Loucy (cell line): ENCODE data around the gene RPA3.

Experiments used
- H2AFZ ChIP-seq: fragments of 200-600 bp; sonication (generic); 2 replicates; pipeline ENCODE4 v1.6.0; 2016; ENCODE audit warnings: antibody characterized with exemption, mild to moderate bottlenecking, low read length, moderate library complexity
- H3F3A ChIP-seq: fragments of 200-600 bp; 2 replicates; pipeline ENCODE4 v1.6.0; 2016; ENCODE audit warnings: antibody characterized with exemption, low read depth, mild to moderate bottlenecking
- H3K27me3 ChIP-seq: fragments of 200-600 bp; sonication (generic); 2 replicates; pipeline ENCODE4 v1.6.1; 2014; ENCODE audit warnings: low read length, mild to moderate bottlenecking; ENCODE audit not compliant: insufficient read depth, poor library complexity, severe bottlenecking
- H3K36me3 ChIP-seq: fragments of 200-600 bp; sonication (generic); 2 replicates; pipeline ENCODE4 v1.6.1; 2016; ENCODE audit warnings: low read length; ENCODE audit not compliant: insufficient read depth
- H3K4me1 ChIP-seq: fragments of 200-600 bp; sonication (generic); 2 replicates; pipeline ENCODE4 v1.5.1; 2014; ENCODE audit warnings: low read length, mild to moderate bottlenecking; ENCODE audit not compliant: insufficient read depth, poor library complexity, severe bottlenecking
- H3K4me2 ChIP-seq: fragments of 200-600 bp; sonication (generic); 2 replicates; pipeline ENCODE4 v1.6.0; 2014; ENCODE audit warnings: antibody characterized with exemption, low read length, low read depth, mild to moderate bottlenecking; ENCODE audit not compliant: poor library complexity, severe bottlenecking
- H3K4me3 ChIP-seq: fragments of 200-600 bp; sonication (generic); 2 replicates; pipeline ENCODE4 v1.5.1; 2014; ENCODE audit warnings: low read length, mild to moderate bottlenecking, mixed read lengths; ENCODE audit not compliant: poor library complexity, severe bottlenecking
- H3K79me2 ChIP-seq: fragments of 200-600 bp; sonication (generic); 2 replicates; pipeline ENCODE4 v1.6.1; 2014; ENCODE audit warnings: low read length; ENCODE audit not compliant: insufficient read depth
- H3K9ac ChIP-seq: fragments of 200-600 bp; sonication (generic); 2 replicates; pipeline ENCODE4 v1.6.0; 2014; ENCODE audit warnings: mild to moderate bottlenecking, low read depth, low read length, moderate library complexity; ENCODE audit not compliant: poor library complexity, severe bottlenecking
- H3K9me2 ChIP-seq: fragments of 200-600 bp; sonication (generic); replicated peaks from 2 replicates; pipeline ENCODE4 v1.6.1; 2016; ENCODE audit warnings: low read depth, low read length, mixed read lengths
- H3K9me3 ChIP-seq: fragments of 200-600 bp; sonication (generic); 2 replicates; pipeline ENCODE4 v1.6.1; 2014; ENCODE audit warnings: mild to moderate bottlenecking, antibody characterized with exemption, low read length, low read depth; ENCODE audit not compliant: insufficient read depth
- H4K20me1 ChIP-seq: fragments of 200-600 bp; sonication (generic); 2 replicates; pipeline ENCODE4 v1.6.0; 2014; ENCODE audit warnings: antibody characterized with exemption, low read length, mild to moderate bottlenecking; ENCODE audit not compliant: insufficient read depth, poor library complexity, severe bottlenecking
- EZH2phosphoT487 ChIP-seq: fragments of 200-600 bp; IDR thresholded peaks from 2 replicates; pipeline ENCODE4 v1.6.1; 2018; ENCODE audit warnings: antibody characterized with exemption, mild to moderate bottlenecking, moderate library complexity, borderline replicate concordance
- TF ChIP-seq, protein P1 (sequence below): fragments of 200-600 bp; sonication (generic); conservative IDR thresholded peaks from 2 replicates; pipeline ENCODE4 v1.5.1; 2014; ENCODE audit warnings: mild to moderate bottlenecking, antibody characterized with exemption, low read length

The RPA3 gene

DNA sequence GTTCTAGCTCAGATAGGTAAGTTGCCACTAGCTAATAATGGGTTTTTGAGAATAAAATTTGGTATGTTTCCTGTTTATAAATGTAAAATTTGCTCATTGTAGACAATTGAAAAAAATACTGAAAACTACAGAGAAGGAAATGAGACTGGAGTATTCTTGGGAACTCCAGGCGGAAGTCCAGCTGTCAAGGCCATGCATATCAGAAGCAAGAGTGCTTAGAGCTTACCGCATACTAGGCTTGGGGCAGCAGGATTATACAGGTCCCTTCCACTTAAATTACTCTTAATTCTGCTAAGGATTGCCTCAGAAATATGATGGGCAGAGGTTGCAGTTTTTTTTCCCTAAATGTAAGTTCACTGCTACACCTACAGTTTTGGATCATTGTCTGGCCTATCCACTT lies 51.2 kb downstream of the RPA3 start:
- Histone ChIP-seq H3K27me3 (no peaks in the 10 kb centered on the region), H2AFZ (no peak overlapping the region), H3K9me2 (no peaks in the 10 kb centered on the region), H3K4me1 (peaks cover 10% of the 10 kb centered on the region), H3K4me2 (no peak overlapping the region), H3K79me2 (peaks cover 42% of the 10 kb centered on the region), H3K9ac (no peak overlapping the region), H3K36me3 (peaks cover 6% of the 10 kb centered on the region; the same call in 1 of the 2 replicates), H4K20me1 (no peaks in the 10 kb centered on the region), H3K4me3 (no peak overlapping the region), H3K9me3 (peaks cover 4% of the 10 kb centered on the region; the same call in 1 of the 2 replicates), H3F3A (0 out of 2 replicates have a peak, but pooled peaks cover 3% of the 10 kb centered on the region)
- TF ChIP-seq EZH2phosphoT487: no peak
- TF ChIP-seq, protein P1, sequence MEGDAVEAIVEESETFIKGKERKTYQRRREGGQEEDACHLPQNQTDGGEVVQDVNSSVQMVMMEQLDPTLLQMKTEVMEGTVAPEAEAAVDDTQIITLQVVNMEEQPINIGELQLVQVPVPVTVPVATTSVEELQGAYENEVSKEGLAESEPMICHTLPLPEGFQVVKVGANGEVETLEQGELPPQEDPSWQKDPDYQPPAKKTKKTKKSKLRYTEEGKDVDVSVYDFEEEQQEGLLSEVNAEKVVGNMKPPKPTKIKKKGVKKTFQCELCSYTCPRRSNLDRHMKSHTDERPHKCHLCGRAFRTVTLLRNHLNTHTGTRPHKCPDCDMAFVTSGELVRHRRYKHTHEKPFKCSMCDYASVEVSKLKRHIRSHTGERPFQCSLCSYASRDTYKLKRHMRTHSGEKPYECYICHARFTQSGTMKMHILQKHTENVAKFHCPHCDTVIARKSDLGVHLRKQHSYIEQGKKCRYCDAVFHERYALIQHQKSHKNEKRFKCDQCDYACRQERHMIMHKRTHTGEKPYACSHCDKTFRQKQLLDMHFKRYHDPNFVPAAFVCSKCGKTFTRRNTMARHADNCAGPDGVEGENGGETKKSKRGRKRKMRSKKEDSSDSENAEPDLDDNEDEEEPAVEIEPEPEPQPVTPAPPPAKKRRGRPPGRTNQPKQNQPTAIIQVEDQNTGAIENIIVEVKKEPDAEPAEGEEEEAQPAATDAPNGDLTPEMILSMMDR: no peak

DNA sequence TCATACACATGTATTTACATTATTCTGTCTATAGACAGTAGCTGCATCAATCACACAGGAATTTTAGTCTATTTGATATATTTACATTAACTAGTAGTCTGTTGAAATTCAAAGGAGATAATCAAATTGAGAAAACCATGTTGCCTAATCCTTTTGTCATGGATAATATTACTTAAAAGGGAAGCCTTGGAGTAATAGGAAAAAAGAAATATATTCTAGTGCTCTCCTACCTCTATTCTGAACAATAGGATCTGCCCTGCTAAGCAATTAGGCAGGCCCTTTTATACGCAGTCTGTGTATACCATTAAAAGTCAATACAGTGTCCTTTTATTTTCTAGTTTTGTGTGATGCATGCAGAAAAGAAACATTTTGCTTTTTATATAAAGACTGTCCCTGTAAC lies 53.4 kb downstream of the RPA3 start:
- H3K4me1 ChIP-seq: peaks cover 17% of the 10 kb centered on the region
- H3F3A ChIP-seq: 0 out of 2 replicates have a peak, but pooled peaks cover 3% of the 10 kb centered on the region
- no peaks in the 10 kb centered on the region for H4K20me1 ChIP-seq
- peaks cover 45% of the 10 kb centered on the region for H3K79me2 ChIP-seq
- no peak overlapping the region for H2AFZ ChIP-seq
- no peaks in the 10 kb centered on the region for H3K27me3 ChIP-seq
- H3K4me2 ChIP-seq: peak overlapping the region; percentile 35
- H3K9ac ChIP-seq: no peak overlapping the region
- TF ChIP-seq EZH2phosphoT487: no peak
- TF ChIP-seq, protein P1: no peak
- H3K9me3 ChIP-seq: peaks cover 3% of the 10 kb centered on the region; the same call in 1 of the 2 replicates
- no peak overlapping the region for H3K4me3 ChIP-seq
- H3K9me2 ChIP-seq: no peaks in the 10 kb centered on the region
- peaks cover 6% of the 10 kb centered on the region; the same call in 1 of the 2 replicates for H3K36me3 ChIP-seq

DNA sequence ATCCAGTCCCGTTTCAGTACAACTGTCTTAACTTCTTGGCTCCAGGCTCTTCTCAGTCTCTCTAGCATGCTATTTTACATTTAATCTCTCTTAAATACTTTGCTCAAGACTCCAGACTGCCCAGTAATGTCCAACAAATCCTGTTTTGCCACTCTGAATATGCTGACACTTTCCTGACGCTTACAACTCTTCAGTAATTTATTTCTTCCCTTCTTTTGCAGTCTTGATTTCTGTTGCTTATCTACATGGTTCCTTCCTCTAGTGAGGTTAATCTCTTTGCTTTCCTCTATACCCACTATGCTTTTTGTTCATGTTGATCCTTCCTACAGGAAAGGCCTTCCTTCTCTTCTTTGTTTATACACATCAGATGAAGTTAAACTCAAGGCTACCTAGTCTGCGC lies 54.1 kb downstream of the RPA3 start:
- Histone ChIP-seq H3K9me3 (no peaks in the 10 kb centered on the region), H3K4me3 (no peak overlapping the region), H3K9ac (no peak overlapping the region), H4K20me1 (no peaks in the 10 kb centered on the region), H3F3A (0 out of 2 replicates have a peak, but pooled peaks cover 3% of the 10 kb centered on the region), H3K27me3 (no peaks in the 10 kb centered on the region), H3K4me1 (peaks cover 17% of the 10 kb centered on the region), H3K9me2 (no peaks in the 10 kb centered on the region), H3K36me3 (0 out of 2 replicates have a peak, but pooled peaks cover 3% of the 10 kb centered on the region), H3K4me2 (peak overlapping the region; percentile 35), H2AFZ (no peak overlapping the region), H3K79me2 (peaks cover 45% of the 10 kb centered on the region)
- TF ChIP-seq, protein P1: no peak
- TF ChIP-seq EZH2phosphoT487: no peak
